SH-SY5Y (cell line): Measurements from ENCODE around the gene FABP1.

Source experiments
- GATA2 ChIP-seq: IDR thresholded peaks from 2 replicates; pipeline ENCODE4 v1.6.1; 2011; ENCODE audit warnings: mild to moderate bottlenecking, low read depth, low read length
- GATA3 ChIP-seq: IDR thresholded peaks from 2 replicates; pipeline ENCODE4 v1.6.1; 2011; ENCODE audit warnings: low read depth, mild to moderate bottlenecking, low read length, moderate library complexity

The FABP1 gene

DNA sequence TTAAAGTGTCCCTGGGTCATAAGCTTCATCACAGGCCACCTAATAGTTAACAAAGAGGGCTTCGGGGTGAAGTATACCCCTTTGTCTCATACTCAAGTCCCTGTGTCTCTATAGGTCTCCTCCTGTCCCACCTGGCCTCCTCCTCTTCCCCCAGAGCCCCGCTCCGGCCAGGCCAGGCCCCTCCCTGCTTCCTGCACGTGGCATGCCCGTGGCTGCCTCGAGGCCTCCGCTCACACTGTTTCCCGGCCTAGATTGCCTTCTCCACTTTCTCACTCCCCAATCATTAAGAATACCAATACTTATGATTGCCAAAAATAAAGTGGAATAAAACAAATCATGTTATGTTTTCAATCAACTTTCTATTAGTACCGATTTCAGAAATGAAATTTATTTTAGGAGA lies 41.5 kb downstream of the FABP1 start:
- TF ChIP-seq GATA3 = no peak
- no peak for TF ChIP-seq GATA2

DNA sequence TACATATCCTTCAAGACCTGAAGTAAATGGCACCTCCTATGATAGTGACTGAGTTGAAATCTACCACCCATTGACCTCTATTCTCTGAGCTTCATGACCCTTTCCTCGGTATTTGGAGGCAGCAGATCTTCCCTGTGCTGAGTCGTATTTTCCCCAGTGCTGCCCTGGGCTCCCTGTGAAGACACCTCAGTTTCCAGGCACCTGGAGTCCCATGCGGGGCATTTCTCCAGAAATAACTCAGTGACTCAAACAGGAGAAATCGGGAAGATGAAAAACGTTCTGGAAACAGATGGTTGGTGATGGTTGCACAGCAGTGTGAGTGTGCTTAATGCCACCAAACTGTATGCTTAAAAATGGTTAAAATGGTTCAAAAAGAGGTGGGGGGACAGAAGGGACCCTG lies 42.3 kb downstream of the FABP1 start:
- TF ChIP-seq GATA3 = no peak
- TF ChIP-seq GATA2 = no peak

DNA sequence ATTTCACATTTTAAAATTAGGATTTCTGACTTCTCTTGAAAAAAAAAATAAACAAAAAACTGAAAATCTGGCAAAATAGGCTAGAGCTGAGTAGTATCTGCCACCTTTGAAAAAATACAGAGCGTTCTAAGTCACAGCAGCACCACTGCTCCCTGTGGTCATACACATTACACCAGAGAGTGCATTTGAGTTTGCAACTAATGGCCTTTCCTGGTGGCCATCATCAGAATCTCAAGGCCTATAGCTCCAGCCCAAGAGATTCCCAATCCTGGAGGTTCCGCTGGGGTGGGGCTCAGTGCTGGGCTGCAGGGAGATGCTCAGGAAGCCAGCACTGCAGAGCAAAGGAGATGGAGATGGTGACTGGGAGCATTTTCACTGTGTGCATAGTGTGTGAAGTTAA lies 42.8 kb downstream of the FABP1 start:
- TF ChIP-seq GATA2 (no peak), GATA3 (no peak)

- TF ChIP-seq GATA3 (no peak), GATA2 (no peak)
Measured at GRCh38 chr2:88082781-88083180, 45.1 kb downstream of the FABP1 start.

GRCh38 chr2:88081924-88082608 lies 45.8 kb downstream of the FABP1 start:
- TF ChIP-seq GATA3 (no peak), GATA2 (no peak)

- TF ChIP-seq GATA3 = no peak
Measured at GRCh38 chr2:88080545-88080944, 47.3 kb downstream of the FABP1 start.

DNA sequence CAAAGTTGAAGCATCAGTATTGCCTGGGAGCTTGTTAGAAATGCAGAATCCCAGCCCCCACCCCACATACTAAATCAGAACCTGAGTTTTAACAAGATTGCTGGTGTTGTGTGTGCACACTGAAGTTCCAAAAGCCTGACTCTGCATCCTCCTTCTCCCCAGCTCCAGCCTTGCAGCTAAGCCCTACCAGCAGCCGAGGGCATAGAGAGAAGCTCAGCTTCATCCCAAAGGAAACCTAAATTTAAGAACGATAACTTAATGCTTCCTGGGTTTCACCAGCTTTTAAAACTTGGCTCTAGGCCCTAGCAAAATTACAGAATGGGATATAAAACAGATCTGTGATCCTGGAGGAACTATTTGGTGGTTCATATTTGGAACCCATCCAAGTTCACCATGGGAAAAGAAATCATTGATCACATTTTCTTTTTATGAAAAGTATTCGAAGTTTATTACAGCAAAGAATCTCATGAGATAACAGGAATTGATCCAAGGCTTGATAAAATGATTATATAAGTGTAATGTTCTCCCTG lies 49.2 kb downstream of the FABP1 start:
- TF ChIP-seq GATA2 (no peak), GATA3 (no peak)

- TF ChIP-seq GATA2 (no peak), GATA3 (no peak)
Measured at GRCh38 chr2:88077080-88077479, 50.8 kb downstream of the FABP1 start.

DNA sequence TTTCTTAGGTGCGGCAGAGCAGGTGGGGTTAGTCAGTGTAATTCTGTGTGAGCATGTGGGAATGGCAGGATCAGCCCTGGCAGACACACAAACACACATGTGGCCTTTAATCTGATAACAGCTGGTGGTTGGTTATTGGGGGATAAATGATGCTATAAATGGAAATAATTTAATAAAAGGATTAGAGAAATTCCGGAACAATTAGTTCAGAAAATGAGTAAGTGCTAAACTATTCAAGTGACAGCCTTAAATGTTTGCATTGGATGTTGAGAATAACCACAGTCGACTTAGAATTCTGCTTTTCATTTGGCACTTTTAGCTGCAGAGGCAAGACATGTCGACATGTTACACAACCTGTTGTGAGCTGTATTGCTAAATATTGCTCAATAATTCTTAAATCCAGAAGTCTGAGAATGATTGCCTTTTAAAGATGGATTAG lies 53.0 kb downstream of the FABP1 start:
- TF ChIP-seq GATA3 = no peak
- TF ChIP-seq GATA2 = no peak

GRCh38 chr2:88074150-88074549 lies 53.7 kb downstream of the FABP1 start:
- TF ChIP-seq GATA3 (no peak), GATA2 (no peak)
